Measurements from ENCODE around the gene ENO2.

GRCh38 chr12:6866920-6867412, 47.4 kb upstream of the ENO2 start:
- TF ChIP-seq POLR2A (IDR thresholded peaks at IDR 0.05) (no peak), CTCF (IDR thresholded peaks at IDR 0.05) (no peak)
